ENCODE data around the gene HLA-F.

DNA sequence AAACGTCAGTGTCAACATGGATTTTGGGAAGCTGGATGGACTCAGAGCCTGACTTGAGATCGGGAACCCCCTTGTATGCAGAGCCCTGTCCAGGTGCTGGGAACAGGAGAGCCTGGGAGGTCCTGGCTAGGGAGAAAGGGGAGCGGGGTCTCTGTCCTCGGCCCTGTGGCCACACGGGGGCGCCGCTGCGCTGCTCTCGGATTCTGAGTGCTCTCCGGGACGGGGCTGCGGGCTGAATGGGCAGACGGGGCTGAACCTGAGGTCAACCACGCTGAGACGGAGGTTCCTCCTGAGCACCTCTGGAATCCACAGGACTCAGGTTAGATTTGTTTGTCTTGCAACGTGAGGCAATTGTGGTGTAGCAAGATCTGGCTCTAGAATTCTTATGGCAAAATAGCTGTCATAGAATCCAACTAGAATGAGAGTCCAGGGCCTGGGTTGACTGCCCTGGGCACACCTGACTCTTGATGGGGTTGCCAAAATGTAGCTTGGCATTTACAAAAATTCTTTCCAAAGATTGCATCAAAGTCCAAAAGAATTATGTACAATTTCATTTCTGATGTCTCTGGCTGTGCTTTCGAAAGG is 20.6 kb upstream of the HLA-F start:
- TF ChIP-seq, protein P1, sequence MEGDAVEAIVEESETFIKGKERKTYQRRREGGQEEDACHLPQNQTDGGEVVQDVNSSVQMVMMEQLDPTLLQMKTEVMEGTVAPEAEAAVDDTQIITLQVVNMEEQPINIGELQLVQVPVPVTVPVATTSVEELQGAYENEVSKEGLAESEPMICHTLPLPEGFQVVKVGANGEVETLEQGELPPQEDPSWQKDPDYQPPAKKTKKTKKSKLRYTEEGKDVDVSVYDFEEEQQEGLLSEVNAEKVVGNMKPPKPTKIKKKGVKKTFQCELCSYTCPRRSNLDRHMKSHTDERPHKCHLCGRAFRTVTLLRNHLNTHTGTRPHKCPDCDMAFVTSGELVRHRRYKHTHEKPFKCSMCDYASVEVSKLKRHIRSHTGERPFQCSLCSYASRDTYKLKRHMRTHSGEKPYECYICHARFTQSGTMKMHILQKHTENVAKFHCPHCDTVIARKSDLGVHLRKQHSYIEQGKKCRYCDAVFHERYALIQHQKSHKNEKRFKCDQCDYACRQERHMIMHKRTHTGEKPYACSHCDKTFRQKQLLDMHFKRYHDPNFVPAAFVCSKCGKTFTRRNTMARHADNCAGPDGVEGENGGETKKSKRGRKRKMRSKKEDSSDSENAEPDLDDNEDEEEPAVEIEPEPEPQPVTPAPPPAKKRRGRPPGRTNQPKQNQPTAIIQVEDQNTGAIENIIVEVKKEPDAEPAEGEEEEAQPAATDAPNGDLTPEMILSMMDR (IDR thresholded peaks at IDR 0.05; ENCODE audit: borderline replicate concordance, extremely low read depth, low read length, poor library complexity, severe bottlenecking), result peak; percentile 68
- TF ChIP-seq EZH2 (IDR thresholded peaks at IDR 0.05; ENCODE audit: borderline replicate concordance, low read depth, low read length, severe bottlenecking), result no peak

All from DND-41 (cell line).